Neutrophil (primary cell): ENCODE data around the gene PIGQ.

Experiments used
- H3K27ac ChIP-seq: fragments of 200-600 bp; sonication (generic); 2 replicates; pipeline ENCODE4 v1.5.1; 2016; ENCODE audit warnings: mild to moderate bottlenecking, moderate library complexity
- H3K27me3 ChIP-seq: fragments of 200-600 bp; sonication (generic); 2 replicates; pipeline ENCODE4 v1.6.0; 2016; ENCODE audit warnings: mild to moderate bottlenecking
- H3K36me3 ChIP-seq: fragments of 200-600 bp; sonication (generic); 2 replicates; pipeline ENCODE4 v1.5.1; 2017
- H3K4me1 ChIP-seq, 2 experiments: fragments of 200-600 bp in 1 of 2; sonication (generic) in 1 of 2; 1 replicate in 1 of 2; 2 replicates in 1 of 2; pipeline versions ENCODE4 v1.5.1 to v1.6.1; 2013 to 2016; ENCODE audit warnings: low read depth in 1 of 2, low read length in 1 of 2, mild to moderate bottlenecking in 1 of 2, moderate library complexity in 1 of 2; ENCODE audit not compliant: control insufficient read depth in 1 of 2, insufficient read depth in 1 of 2
- H3K4me3 ChIP-seq, 2 experiments: fragments of 200-600 bp in 1 of 2; sonication (generic) in 1 of 2; 1 replicate in 1 of 2; 2 replicates in 1 of 2; pipeline ENCODE4 v1.5.1; 2013 to 2016; ENCODE audit warnings: low read depth in 1 of 2, low read length in 1 of 2, mild to moderate bottlenecking in 1 of 2, moderate library complexity in 1 of 2
- H3K9me3 ChIP-seq: fragments of 200-600 bp; sonication (generic); 2 replicates; pipeline ENCODE4 v1.5.1; 2016
- CTCF ChIP-seq: fragments of 200-600 bp; sonication (generic); IDR thresholded peaks from 2 replicates; pipeline ENCODE4 v1.5.1; 2016; ENCODE audit warnings: antibody characterized with exemption

PIGQ gene

GRCh38 chr16:617855-618254 is 48.1 kb downstream of the PIGQ start:
- no peaks in the 10 kb centered on the region for H3K4me1 ChIP-seq
- no peaks in the 10 kb centered on the region for H3K9me3 ChIP-seq
- H3K36me3 ChIP-seq = peaks cover 69% of the 10 kb centered on the region
- H3K27me3 ChIP-seq = no peaks in the 10 kb centered on the region
- no peak for TF ChIP-seq CTCF
- H3K27ac ChIP-seq = no peak overlapping the region
- no peak overlapping the region for H3K4me3 ChIP-seq

GRCh38 chr16:619476-620100 is 49.8 kb downstream of the PIGQ start:
- Histone ChIP-seq H3K4me3 (no peak overlapping the region), H3K4me1 (no peaks in the 10 kb centered on the region)

GRCh38 chr16:620700-621525 is 51.1 kb downstream of the PIGQ start:
- no peak for TF ChIP-seq CTCF
- Histone ChIP-seq H3K9me3 (no peaks in the 10 kb centered on the region), H3K4me3 (no peak overlapping the region), H3K27me3 (no peaks in the 10 kb centered on the region), H3K27ac (no peak overlapping the region), H3K4me1 (no peaks in the 10 kb centered on the region), H3K36me3 (peaks cover 72% of the 10 kb centered on the region)

More at GRCh38 chr16:619476-620100, 49.8 kb downstream of the PIGQ start:
- Histone ChIP-seq H3K27me3 (no peaks in the 10 kb centered on the region), H3K36me3 (peaks cover 66% of the 10 kb centered on the region), H3K27ac (no peak overlapping the region), H3K9me3 (no peaks in the 10 kb centered on the region)
- no peak for TF ChIP-seq CTCF

- H3K27me3 ChIP-seq = no peaks in the 10 kb centered on the region
- no peak overlapping the region for H3K4me3 ChIP-seq
- TF ChIP-seq CTCF = no peak
- no peaks in the 10 kb centered on the region for H3K4me1 ChIP-seq
- H3K36me3 ChIP-seq = peaks cover 76% of the 10 kb centered on the region
- no peak overlapping the region for H3K27ac ChIP-seq
- no peaks in the 10 kb centered on the region for H3K9me3 ChIP-seq
Observed at GRCh38 chr16:621526-622105, 51.8 kb downstream of the PIGQ start.

GRCh38 chr16:622920-623280 is 53.1 kb downstream of the PIGQ start:
- no peak for TF ChIP-seq CTCF
- Histone ChIP-seq H3K36me3 (peaks cover 76% of the 10 kb centered on the region), H3K27me3 (no peaks in the 10 kb centered on the region), H3K4me3 (no peak overlapping the region), H3K4me1 (no peaks in the 10 kb centered on the region), H3K9me3 (no peaks in the 10 kb centered on the region), H3K27ac (no peak overlapping the region)
